Subcutaneous abdominal adipose tissue (tissue), 5 donors: ENCODE measurements around the gene BUD31.
"Not testable (repeated sequence)": the region's sequence is repeated elsewhere in the genome, so short reads cannot be mapped to it uniquely, and the experiment has no call there.

Experiments used
- H3K27ac ChIP-seq: one replicate; pipeline ENCODE4 v1.7.0; 2013; ENCODE audit warnings: low read depth, mild to moderate bottlenecking, inconsistent platforms, low read length, moderate library complexity
- H3K27me3 ChIP-seq, 5 donors: one replicate each; pipeline ENCODE4 v1.7.0; 2013; ENCODE audit warnings: low read length in 5 of 5, inconsistent platforms in 1 of 5; ENCODE audit not compliant: control insufficient read depth in 5 of 5, insufficient read depth in 4 of 5
- H3K36me3 ChIP-seq, 5 donors: one replicate each; pipeline ENCODE4 v1.7.0; 2013; ENCODE audit warnings: low read length in 5 of 5; ENCODE audit not compliant: control insufficient read depth in 5 of 5, insufficient read depth in 5 of 5
- H3K4me1 ChIP-seq, 5 donors: one replicate each; pipeline ENCODE4 v1.7.0; 2013; ENCODE audit warnings: low read length in 5 of 5, mild to moderate bottlenecking in 3 of 5, moderate library complexity in 1 of 5; ENCODE audit not compliant: control insufficient read depth in 5 of 5, insufficient read depth in 5 of 5
- H3K4me3 ChIP-seq, 5 donors: one replicate each; pipeline ENCODE4 v1.7.0; 2013; ENCODE audit warnings: low read length in 5 of 5, low read depth in 1 of 5
- H3K9ac ChIP-seq, 5 donors: one replicate each; pipeline ENCODE4 v1.7.0; 2013; ENCODE audit warnings: low read length in 5 of 5, mild to moderate bottlenecking in 4 of 5, moderate library complexity in 3 of 5
- H3K9me3 ChIP-seq, 5 donors: one replicate each; pipeline ENCODE4 v1.7.0; 2013; ENCODE audit warnings: low read length in 5 of 5; ENCODE audit not compliant: control insufficient read depth in 5 of 5
- donor health status: healthy.
- donor health status: healthy.
- donor health status: healthy.
- donor health status: healthy.
- donor health status: healthy.

BUD31 gene

DNA sequence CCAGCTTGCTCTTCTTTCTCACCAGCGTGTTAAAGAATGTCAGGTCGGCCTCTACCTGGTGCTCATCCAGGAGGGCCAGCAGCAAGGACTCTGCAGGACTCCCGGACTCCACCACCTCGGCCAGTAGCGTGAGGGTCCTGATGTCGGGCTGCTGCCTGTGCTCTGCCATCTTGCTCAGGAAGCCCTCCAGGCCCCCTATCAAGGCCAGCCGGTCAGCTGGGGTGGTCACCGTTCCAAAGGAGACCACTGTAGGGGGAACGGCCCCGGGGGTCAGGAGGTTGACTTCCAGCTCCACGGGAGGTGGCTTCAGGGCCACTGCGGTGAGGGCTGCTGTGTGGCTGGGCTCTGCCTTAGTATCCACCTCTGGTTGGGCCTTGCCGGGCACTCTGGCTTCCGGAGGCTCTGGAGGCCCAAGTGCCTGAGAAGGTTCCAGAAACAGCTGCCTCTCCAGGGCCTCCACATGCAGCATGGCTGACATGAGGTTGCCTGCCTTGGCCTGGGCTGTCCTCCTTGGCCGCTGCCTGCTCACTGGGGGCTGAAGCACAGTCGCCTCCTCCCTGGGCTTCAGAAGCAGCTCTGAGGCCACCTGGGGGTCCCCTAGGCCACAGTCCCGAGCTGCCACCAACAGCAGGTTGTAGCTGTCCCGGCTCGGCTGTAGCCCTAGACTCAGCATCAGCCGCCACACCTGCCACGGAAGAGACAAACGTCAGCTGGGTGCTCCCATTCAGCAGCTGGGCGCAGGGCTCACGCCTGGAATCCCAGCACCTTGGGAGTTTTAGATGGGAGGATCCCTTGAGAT is 16.4 kb downstream of the BUD31 start:
- no peaks in the 10 kb centered on the region for H3K9me3 ChIP-seq
- H3K27me3 ChIP-seq, result no peaks in the 10 kb centered on the region
- H3K4me3 ChIP-seq, result no peak overlapping the region
- no peak overlapping the region for H3K27ac ChIP-seq
- H3K36me3 ChIP-seq, result peaks cover 0 to 79% (median 56%) of the 10 kb centered on the region in 5 donors
- no peaks in the 10 kb centered on the region for H3K4me1 ChIP-seq
- no peak overlapping the region for H3K9ac ChIP-seq

DNA sequence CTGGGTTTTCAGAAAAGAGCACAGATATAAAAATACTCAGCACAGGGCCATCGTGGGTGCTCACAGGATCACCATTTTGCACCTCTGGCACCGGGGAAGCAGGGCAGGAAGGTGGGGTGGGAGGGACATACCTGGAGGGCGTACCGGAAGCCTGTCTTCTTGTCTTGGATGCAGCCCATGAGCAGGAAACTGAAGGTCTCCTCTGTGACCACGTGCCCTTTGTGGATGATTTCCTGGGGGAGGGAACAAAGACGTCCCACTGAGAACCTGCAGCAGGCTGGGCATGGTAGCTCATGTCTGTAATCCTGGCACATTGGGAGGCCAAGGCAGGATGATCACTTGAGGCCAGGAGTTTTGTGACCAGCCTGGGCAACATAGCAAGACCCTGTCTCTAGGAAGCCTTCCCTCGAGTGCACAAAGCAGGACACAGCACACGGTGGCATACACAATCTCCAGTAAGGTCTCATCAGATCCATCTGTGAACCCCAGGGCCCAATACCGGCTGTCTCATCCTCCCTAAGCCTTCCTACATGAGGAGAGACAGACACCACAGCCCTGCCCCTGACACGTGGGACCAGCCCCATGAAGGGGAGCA is 20.3 kb downstream of the BUD31 start:
- Histone ChIP-seq H3K27me3 (no peaks in the 10 kb centered on the region), H3K4me3 (no peak overlapping the region), H3K9ac (no peak overlapping the region), H3K4me1 (no peaks in the 10 kb centered on the region), H3K36me3 (peaks cover 0 to 72% (median 58%) of the 10 kb centered on the region in 5 donors), H3K27ac (no peak overlapping the region), H3K9me3 (no peaks in the 10 kb centered on the region)

DNA sequence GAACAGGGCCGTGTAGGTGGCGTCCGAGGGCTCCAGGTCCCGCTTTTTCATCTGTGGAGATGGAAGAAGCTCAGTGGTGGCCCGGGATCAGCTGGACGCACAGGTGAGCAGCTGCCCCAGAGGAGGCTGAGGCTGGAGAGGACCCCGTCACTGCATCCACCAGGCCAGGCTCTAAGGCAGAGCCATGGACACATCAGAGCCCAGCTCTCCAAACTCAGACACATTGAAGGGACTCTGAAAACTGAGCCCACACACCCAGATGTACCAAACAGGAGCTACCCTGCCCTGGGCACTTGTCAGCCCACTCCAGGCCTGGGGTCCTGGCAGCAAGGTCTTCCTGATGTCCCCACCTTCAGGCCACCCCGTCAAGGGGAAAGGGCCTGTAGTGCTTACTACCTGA is 21.0 kb downstream of the BUD31 start:
- H3K9me3 ChIP-seq, result no peaks in the 10 kb centered on the region
- H3K27ac ChIP-seq, result no peak overlapping the region
- H3K4me1 ChIP-seq, result no peaks in the 10 kb centered on the region
- H3K9ac ChIP-seq, result no peak overlapping the region
- H3K4me3 ChIP-seq, result no peak overlapping the region
- H3K36me3 ChIP-seq, result peaks cover 0 to 72% (median 58%) of the 10 kb centered on the region in 5 donors
- H3K27me3 ChIP-seq, result no peaks in the 10 kb centered on the region

DNA sequence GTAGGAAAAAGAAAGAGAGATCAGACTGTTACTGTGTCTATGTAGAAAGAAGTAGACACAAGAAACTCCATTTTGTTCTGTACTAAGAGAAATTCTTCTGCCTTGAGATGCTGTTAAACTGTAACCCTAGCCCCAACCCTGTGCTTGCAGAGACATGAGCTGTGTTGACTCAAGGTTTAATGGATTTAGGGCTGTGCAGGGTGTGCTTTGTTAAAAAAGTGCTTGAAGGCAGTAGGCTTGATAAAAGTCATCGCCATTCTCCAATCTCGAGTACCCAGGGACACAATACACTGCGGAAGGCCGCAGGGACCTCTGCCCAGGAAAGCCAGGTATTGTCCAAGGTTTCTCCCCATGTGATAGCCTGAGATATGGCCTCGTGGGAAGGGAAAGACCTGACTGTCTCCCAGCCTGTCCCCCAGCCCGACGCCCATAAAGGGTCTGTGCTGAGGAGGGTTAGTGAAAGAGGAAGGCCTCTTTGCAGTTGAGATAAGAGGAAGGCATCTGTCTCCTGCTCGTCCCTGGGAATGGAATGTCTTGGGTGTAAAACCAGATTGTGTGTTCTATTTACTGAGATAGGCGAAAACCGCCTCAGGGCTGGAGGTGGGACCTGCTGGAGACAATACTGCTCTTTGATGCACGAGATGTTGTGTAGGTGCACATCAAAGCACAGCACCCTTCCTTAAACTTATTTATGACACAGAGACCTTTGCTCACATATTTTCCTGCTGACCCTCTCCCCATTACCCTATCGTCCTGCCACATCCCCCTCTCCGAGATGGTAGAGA is 23.2 kb downstream of the BUD31 start:
- H3K36me3 ChIP-seq, result peaks cover 0 to 60% (median 53%) of the 10 kb centered on the region in 5 donors
- H3K27me3 ChIP-seq, H3K9ac ChIP-seq, H3K27ac ChIP-seq, H3K4me1 ChIP-seq, H3K4me3 ChIP-seq, H3K9me3 ChIP-seq: not testable (repeated sequence)

DNA sequence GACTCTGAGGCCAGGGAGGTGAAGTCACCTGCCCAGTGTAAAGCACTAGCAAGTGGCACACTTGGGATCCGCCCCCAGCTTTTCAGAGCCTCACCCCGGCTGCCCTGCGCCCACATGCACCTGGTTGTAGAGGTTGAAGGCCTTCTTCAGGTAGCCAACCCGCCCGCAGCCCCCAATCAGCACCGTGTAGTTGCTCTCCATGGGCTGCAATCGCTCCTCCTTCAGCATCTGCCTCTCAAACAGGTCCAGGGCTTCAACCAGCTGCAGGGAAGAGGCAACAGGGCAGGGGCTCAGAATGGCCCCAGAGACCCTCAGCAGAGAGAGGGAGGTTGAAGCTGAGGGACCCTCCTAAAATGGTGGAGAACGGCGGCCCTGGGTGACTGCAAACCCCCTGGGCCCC is 24.4 kb downstream of the BUD31 start:
- Histone ChIP-seq H3K4me1 (peaks cover 0 to 9% (median 7%) of the 10 kb centered on the region in 5 donors), H3K36me3 (peaks cover 0 to 60% (median 53%) of the 10 kb centered on the region in 5 donors), H3K27me3 (no peaks in the 10 kb centered on the region), H3K9ac (no peak overlapping the region), H3K4me3 (no peak overlapping the region), H3K27ac (no peak overlapping the region), H3K9me3 (no peaks in the 10 kb centered on the region)

DNA sequence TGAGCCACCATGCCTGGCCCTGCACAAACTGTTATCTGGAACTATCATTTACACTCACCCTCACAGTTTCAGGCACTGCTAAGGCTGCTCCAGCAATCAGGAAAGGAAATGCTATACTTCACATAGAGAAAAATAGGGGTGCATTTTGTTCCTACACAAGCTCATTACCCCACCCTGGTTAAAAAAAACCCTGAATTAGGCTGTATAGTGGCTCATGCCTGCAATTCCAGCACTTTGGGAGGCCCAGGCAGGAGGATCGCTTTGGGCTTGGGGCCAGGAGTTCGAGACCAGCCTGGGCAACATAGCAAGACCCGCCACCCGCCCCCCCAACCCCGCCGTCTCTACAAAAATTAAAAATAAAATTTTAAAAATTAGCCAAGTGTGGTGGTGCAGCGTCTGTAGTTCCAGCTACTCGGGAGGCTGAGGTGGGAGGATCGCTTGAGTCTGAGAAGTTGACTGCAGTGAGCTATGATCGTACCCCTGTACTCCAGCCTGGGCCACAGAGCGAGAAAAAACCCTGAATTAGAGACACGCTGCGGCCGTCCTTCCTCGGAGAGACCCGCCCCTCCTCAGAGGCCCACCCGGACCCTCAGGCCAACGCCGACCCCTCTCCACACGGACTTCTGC is 29.3 kb downstream of the BUD31 start:
- Histone ChIP-seq H3K27me3 (no peaks in the 10 kb centered on the region), H3K27ac (peak overlapping the region; percentile 70), H3K4me3 (peak overlapping the region; percentile 71 to 93 (median 90)), H3K9ac (peak overlapping the region in 4 of 5 donors; percentile 75 to 92 (median 85)), H3K36me3 (peaks cover 3 to 21% (median 17%) of the 10 kb centered on the region in 5 donors), H3K4me1 (peaks cover 12 to 43% (median 35%) of the 10 kb centered on the region in 5 donors), H3K9me3 (no peaks in the 10 kb centered on the region)

DNA sequence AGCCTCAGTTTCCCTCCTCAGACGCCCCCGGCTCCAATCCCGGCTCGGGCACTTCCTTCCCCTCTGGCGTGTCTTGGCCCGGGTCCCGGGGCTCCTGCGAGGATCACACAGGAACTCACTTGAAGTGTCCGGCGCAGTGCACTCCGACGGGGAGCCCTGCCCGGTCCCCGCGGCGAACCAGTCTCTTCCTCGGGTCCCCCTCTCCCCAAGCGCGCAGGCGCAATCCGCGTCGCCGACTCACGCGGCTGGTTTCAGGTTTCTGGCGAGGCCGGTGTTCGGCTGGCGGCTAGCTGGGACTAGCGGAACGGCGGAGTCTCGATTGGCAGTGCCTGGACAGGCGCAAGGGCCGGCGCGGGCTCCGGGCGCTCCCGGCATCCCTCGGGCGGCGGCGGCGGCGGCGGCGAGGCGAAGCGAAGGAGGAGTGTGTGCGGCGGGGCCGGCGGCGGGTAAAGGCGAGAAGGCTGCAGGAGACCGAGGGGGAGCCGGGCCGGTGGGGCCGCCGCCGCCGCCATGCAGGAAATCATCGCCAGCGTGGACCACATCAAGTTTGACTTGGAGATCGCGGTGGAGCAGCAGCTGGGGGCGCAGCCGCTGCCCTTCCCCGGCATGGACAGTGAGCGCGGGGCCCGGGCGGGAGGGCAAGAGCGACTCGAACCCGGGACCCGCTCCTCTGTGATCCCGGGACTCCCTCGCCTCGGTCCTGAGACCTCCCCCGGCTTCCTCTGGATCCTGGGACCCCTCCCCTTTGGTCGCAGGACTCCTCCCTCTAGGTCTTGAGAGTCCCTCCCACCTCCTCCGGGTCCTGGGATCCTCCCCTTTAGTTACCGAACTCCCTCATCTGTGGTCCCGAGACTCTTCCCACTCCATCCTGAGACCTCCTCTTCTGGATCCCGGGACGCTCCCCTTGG is 30.1 kb downstream of the BUD31 start, which contains the start of the genes CPSF4 and PTCD1:
CPSF4 (plus strand) TSS at position 371 of the 908 bp plus-strand sequence; CDS start at position 511, 140 bp downstream.
PTCD1 (minus strand) TSS at position 226 of the 908 bp plus-strand sequence. CDS start 3,556 bp downstream, outside the sequence.
- no peaks in the 10 kb centered on the region for H3K27me3 ChIP-seq
- H3K4me1 ChIP-seq, result peaks cover 12 to 43% (median 35%) of the 10 kb centered on the region in 5 donors

DNA sequence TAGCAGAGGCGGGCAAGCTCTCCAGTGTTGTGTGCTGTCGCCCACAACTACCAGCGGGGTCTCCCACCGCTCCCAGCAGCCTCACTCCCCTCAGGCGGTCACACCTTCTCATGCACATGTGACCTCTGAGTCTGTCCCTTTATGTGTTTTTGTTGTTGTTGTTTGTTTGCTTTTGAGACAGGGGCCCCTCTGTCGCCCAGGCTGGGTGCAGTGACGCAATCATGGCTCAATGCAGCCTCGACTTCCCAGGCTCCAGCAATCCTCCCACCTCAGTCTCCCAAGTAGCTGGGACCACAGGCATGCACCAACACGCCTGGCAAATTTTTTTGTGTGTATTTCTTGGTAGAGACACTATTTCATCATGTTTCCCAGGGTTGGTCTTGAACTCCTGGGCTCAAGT is 31.4 kb downstream of the BUD31 start:
- H3K9ac ChIP-seq, result peak overlapping the region in 3 of 5 donors; percentile 86 to 91 (median 90)
- H3K27me3 ChIP-seq, result no peaks in the 10 kb centered on the region
- peaks cover 3 to 13% (median 10%) of the 10 kb centered on the region in 5 donors for H3K36me3 ChIP-seq
- H3K4me1 ChIP-seq, result peaks cover 12 to 45% (median 35%) of the 10 kb centered on the region in 5 donors
- no peaks in the 10 kb centered on the region for H3K9me3 ChIP-seq
- no peak overlapping the region for H3K27ac ChIP-seq
- peak overlapping the region; percentile 87 to 95 (median 93) for H3K4me3 ChIP-seq

More for the DNA sequence above, 30.1 kb downstream of the BUD31 start, which contains the start of the genes CPSF4 and PTCD1:
- Histone ChIP-seq H3K9ac (peak within 1 kb of the TSS; percentile 69 to 92 (median 90)), H3K36me3 (peaks cover 3 to 15% (median 12%) of the 10 kb centered on the region in 5 donors), H3K9me3 (no peaks in the 10 kb centered on the region), H3K27ac (peak within 1 kb of the TSS; percentile 70), H3K4me3 (peak within 1 kb of the TSS; percentile 87 to 95 (median 93))

DNA sequence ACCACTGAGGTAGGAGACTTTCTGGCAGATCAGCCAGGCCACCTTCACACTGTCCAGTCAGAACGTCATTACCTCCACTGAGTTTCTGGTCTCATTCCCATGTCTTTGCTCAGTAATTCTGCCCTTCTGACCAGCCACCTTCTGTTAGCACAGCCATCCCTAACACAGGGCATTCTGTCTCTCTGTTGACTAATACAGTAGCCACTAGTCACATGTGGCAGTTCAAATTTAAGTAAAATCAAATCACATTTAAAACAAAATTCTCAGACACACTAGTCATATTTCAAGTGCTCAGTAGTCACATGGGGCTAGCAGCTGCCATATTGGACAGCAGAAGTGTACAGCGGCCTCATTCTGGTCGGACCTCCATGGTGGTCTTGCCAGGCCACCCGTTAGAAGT is 37.3 kb downstream of the BUD31 start:
- Histone ChIP-seq H3K9me3 (no peaks in the 10 kb centered on the region), H3K4me1 (peaks cover 4 to 28% (median 12%) of the 10 kb centered on the region in 5 donors), H3K27me3 (no peaks in the 10 kb centered on the region), H3K4me3 (no peak overlapping the region), H3K9ac (no peak overlapping the region), H3K36me3 (peaks cover 3 to 62% (median 57%) of the 10 kb centered on the region in 5 donors), H3K27ac (no peak overlapping the region)
